GM12878 (cell line): Measurements from ENCODE around the gene EOLA1. TPM values are rescaled to one million over a fixed set of nuclear protein-coding genes. Genes with fewer than 3 reads are reported as not detected.

Experiments used
- BCL3 ChIP-seq: IDR thresholded peaks from 2 replicates; pipeline ENCODE4 v1.6.1; 2011; ENCODE audit warnings: borderline replicate concordance, low read depth, mild to moderate bottlenecking, moderate library complexity, low read length; ENCODE audit not compliant: insufficient read depth, poor library complexity, severe bottlenecking
- JUNB ChIP-seq: IDR thresholded peaks from 2 replicates; pipeline ENCODE4 v1.6.1; 2016; ENCODE audit warnings: antibody characterized with exemption, mild to moderate bottlenecking
- SMC3 ChIP-seq: IDR thresholded peaks from 2 replicates; pipeline ENCODE4 v1.6.1; 2011; ENCODE audit warnings: low read length, improper control_type of control experiment, borderline replicate concordance
- TAF1 ChIP-seq: IDR thresholded peaks from 2 replicates; pipeline ENCODE4 v1.6.1; 2011; ENCODE audit warnings: mild to moderate bottlenecking, low read depth, low read length, borderline replicate concordance
- ZBTB33 ChIP-seq: fragments of 450-650 bp; IDR thresholded peaks from 2 replicates; pipeline ENCODE4 v1.6.1; 2017; ENCODE audit warnings: mild to moderate bottlenecking
- ZNF207 ChIP-seq: fragments of 450-650 bp; IDR thresholded peaks from 2 replicates; pipeline ENCODE4 v1.6.1; 2014; ENCODE audit warnings: antibody characterized with exemption, mild to moderate bottlenecking, borderline replicate concordance
- ZNF24 ChIP-seq: fragments of 450-650 bp; IDR thresholded peaks from 2 replicates; pipeline ENCODE4 v1.6.1; 2017; ENCODE audit warnings: antibody characterized with exemption, mild to moderate bottlenecking
- ZNF687 ChIP-seq: fragments of 450-650 bp; IDR thresholded peaks from 2 replicates; pipeline ENCODE4 v1.6.1; 2017; ENCODE audit warnings: mild to moderate bottlenecking, moderate library complexity
- polyA plus RNA-seq, 11 experiments: library from polyadenylated mRNA; depleted of rRNA in 4 of 11; unstranded in 6 of 11; stranded (reverse) in 5 of 11; fragments of >200 nt; fragmentation: Nextera tagmentation in 4 of 11; fragmentation: Illumina TruSeq in 1 of 11; extraction: Ambion mirVana in 4 of 11; extraction: Trizol in 1 of 11; gene quantifications; 1 replicate in 1 of 11; 2 replicates in 10 of 11; pipeline versions ENCODE4 v1.2.1 to v1.2.3, GENCODE V29; 2011 to 2016; ENCODE audit warnings: inconsistent platforms in 2 of 11, missing spikeins in 2 of 11, low read depth in 1 of 11
- total RNA-seq, 4 experiments: library from RNA; depleted of rRNA in 3 of 4; stranded (reverse); fragments of >200 nt in 3 of 4; fragmentation: Illumina TruSeq in 1 of 4; extraction: Trizol in 1 of 4; gene quantifications; 2 replicates each; pipeline versions ENCODE4 v1.2.1 to v1.2.3, GENCODE V29; 2013 to 2021

The EOLA1 gene
- total and polyA plus RNA-seq, 10 of the 15 experiments (the other 5 are each of a cell fraction or from before 2014, with no cell fraction given): 9.2 to 42.3 (median 24.3) TPM

- TF ChIP-seq ZNF687 (no peak), ZNF207 (no peak), JUNB (no peak), TAF1 (no peak), BCL3 (no peak), ZNF24 (no peak), SMC3 (no peak), ZBTB33 (no peak)
Observed at GRCh38 chrX:149568701-149569296, 28.0 kb downstream of the EOLA1 start (continued).
